CD4-positive, alpha-beta T cell treated with Interleukin-15 for 1 hour (primary cell): ENCODE results near the gene CACUL1.
"Not testable (repeated sequence)": the region's sequence is repeated elsewhere in the genome, so short reads cannot be mapped to it uniquely, and the experiment has no call there.

Experiments
- DNase-seq: peaks from one replicate; pipeline ENCODE4 v3.0.0-alpha.2; 2020

CACUL1 gene

GRCh38 chr10:118682533-118682932 is 72.2 kb downstream of the CACUL1 start:
- no peak for DNase-seq

- no peak for DNase-seq
These were observed 74.6 kb downstream of the CACUL1 start for GRCh38 chr10:118680197-118680596.

- DNase-seq = no peak
These were observed 80.4 kb downstream of the CACUL1 start for GRCh38 chr10:118674226-118674919.

- no peak for DNase-seq
These were observed 81.7 kb downstream of the CACUL1 start for GRCh38 chr10:118672766-118673715.

- DNase-seq = no peak
These were observed 82.6 kb downstream of the CACUL1 start for GRCh38 chr10:118672153-118672552.

- not testable (repeated sequence) for DNase-seq
These were observed 83.5 kb downstream of the CACUL1 start for GRCh38 chr10:118671221-118671620.

GRCh38 chr10:118670472-118671124 is 84.2 kb downstream of the CACUL1 start:
- DNase-seq = no peak

- DNase-seq = no peak
These were observed 84.9 kb downstream of the CACUL1 start for GRCh38 chr10:118669835-118670234.

- no peak for DNase-seq
These were observed 85.6 kb downstream of the CACUL1 start for GRCh38 chr10:118669020-118669791.

GRCh38 chr10:118668228-118668952 is 86.4 kb downstream of the CACUL1 start:
- no peak for DNase-seq

GRCh38 chr10:118667732-118668131 is 87.0 kb downstream of the CACUL1 start:
- no peak for DNase-seq

GRCh38 chr10:118666350-118666749 is 88.4 kb downstream of the CACUL1 start:
- DNase-seq = no peak

- no peak for DNase-seq
These were observed 90.4 kb downstream of the CACUL1 start for GRCh38 chr10:118664321-118664720.

- DNase-seq = no peak
These were observed 91.6 kb downstream of the CACUL1 start for GRCh38 chr10:118663176-118663575.

GRCh38 chr10:118662228-118663035 is 92.3 kb downstream of the CACUL1 start:
- DNase-seq = no peak

- no peak for DNase-seq
These were observed 96.0 kb downstream of the CACUL1 start for GRCh38 chr10:118658762-118659161.

- DNase-seq = not testable (repeated sequence)
These were observed 96.6 kb downstream of the CACUL1 start for GRCh38 chr10:118658168-118658567.

GRCh38 chr10:118645294-118645693 is 109.5 kb downstream of the CACUL1 start:
- not testable (repeated sequence) for DNase-seq

GRCh38 chr10:118642228-118642627 is 112.5 kb downstream of the CACUL1 start:
- no peak for DNase-seq

- DNase-seq = no peak
These were observed 116.1 kb downstream of the CACUL1 start for GRCh38 chr10:118638680-118639079.
